HG03460 (cell line): ENCODE data around the gene TBC1D23.
A peak's percentile ranks its signal among the peaks of the same experiment; 100 is the strongest.
"Not testable (repeated sequence)": the region's sequence is repeated elsewhere in the genome, so short reads cannot be mapped to it uniquely, and the experiment has no call there.

Experiments
- ATAC-seq: cut with Tn5 transposase; IDR thresholded peaks from one replicate; pipeline ENCODE4 v1.9.1; 2021; ENCODE audit not compliant: unreplicated experiment

Gene TBC1D23

GRCh38 chr3:100295089-100295488 is 34.3 kb downstream of the TBC1D23 start:
- ATAC-seq: no peak

DNA sequence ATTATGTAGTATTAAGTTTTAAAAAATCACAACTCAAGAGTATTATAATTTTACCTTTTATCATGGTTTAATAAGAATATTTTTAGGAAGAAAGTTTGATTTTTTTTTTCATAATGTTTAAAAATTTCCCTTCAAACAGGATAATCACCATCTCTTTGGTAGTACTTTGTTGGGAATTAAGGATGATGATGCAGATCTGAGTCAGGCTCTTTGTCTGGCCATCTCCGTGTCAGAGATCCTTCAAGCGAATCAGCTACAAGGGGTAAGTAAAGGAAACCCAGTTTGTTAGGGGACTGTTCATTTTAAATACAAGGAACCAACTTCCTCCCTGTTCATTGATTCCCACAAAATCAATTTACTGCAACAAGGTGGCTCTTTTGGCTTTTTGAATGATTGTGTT is 37.0 kb downstream of the TBC1D23 start:
- no peak for ATAC-seq

DNA sequence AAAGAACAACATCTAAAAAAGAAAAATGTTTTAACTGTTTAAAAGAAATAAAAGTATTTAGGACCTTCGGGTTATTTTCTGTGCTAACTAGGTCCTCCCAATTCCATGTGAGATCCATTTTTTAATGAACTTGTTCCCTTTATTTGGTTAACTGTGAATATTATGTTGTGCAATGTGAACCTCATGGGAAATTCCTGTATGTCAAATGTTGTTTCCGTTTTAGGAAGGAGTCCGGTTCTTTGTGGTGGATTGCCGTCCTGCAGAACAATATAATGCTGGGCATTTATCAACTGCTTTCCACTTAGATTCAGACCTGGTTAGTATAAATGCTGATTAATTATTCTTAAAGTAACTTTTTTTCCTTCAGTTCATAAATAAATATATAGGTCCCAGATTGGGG is 38.2 kb downstream of the TBC1D23 start:
- ATAC-seq: no peak

DNA sequence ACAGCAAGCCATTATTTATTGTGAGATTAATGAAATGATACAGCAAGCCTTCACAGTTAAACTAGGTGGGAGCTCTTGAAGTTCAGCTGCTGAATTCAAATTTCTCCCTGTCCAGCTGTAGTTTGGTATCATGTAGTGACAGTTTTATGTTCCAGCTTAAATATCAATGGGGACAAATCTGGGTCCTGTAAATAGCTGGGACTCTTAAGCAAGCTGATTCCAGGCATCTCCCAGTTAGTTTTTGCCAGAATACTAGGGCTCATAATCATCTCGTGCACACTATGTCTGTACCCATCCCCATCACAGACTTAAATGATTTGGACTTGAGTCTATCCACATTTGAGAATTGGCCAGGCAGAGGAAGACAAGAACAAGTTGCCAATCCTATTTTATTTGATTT is 45.9 kb downstream of the TBC1D23 start:
- no peak for ATAC-seq

DNA sequence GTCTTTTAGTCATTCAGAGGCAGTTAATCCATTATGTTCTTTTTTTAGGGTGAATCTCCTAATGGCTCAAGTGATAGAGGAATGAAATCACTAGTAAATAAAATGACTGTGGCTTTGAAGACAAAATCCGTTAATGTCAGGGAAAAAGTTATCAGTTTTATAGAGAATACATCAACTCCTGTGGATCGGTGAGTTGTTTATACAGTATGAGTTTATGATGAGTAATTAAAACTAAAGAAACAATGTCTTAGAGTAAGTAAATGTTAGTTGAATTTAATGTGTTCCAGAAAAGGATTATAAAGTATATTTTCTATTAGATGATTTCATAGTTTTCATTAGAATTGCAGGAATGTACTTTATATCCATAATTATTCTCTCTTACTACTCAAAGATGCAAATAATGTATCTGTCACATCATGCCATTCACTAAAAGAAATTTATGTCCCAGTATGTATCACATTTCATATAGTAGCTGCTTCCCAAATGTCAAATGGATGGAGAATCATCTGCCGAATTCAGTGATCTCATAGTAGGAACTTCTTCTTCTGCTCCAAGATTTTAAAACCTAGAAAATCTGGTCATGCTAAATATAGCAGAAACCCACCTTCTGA is 49.7 kb downstream of the TBC1D23 start:
- no peak for ATAC-seq

DNA sequence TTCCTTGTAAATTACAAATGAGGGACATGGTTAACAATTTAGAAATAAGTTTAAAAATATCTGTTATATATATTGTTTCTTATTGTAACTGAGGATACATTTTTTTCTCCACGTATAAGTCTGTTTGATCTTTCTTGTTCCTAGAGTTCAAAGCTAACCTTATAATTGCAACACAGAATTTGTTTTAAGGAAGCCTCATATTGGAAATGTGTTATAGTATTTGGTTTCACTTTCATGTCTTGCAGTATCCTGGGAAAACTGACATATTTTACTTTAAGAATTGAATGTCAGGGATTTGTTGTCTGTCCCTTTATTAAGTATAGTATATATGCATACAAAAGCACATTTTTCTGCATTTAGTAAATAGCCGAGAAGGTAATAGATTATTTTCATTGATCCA is 50.2 kb downstream of the TBC1D23 start:
- ATAC-seq: no peak

DNA sequence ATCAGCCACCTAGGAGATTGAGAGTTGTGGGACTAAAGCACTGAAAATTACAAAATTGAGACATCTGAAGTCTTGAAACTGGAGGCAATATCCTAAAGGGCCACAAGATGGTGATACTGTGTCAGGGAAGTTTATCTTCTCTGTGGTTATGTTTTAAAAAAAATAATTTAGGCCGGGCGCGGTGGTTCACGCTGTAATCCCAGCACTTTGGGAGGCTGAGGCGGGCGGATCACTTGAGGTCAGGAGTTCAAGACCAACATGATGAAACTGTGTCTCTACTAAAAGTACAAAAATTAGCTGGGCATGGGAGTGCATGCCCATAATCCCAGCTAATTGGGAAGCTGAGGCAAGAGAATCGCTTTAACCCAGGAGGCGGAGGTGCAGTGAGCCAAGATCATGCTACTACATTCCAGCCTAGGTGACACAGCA is 55.9 kb downstream of the TBC1D23 start:
- ATAC-seq: peak; percentile 82

DNA sequence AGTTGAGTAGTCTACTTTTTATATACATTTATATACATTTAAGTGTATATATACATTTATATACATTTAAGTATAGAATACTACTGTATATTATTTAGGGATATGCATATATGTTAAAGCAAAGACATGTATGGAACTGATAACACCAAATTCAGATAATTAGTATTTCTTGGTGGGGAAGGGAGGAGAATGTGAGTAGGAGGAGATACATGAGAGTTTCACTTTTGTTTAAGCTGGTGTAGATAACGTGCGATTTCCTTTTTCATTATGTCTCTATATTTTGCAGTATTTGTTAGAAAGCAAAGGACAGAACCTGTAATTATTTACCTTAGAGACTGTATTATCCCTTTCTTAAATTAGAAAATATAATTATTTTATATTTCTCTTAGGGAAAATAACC is 57.1 kb downstream of the TBC1D23 start:
- ATAC-seq: no peak

- no peak for ATAC-seq
Measured at GRCh38 chr3:100319951-100320350, 59.2 kb downstream of the TBC1D23 start.

DNA sequence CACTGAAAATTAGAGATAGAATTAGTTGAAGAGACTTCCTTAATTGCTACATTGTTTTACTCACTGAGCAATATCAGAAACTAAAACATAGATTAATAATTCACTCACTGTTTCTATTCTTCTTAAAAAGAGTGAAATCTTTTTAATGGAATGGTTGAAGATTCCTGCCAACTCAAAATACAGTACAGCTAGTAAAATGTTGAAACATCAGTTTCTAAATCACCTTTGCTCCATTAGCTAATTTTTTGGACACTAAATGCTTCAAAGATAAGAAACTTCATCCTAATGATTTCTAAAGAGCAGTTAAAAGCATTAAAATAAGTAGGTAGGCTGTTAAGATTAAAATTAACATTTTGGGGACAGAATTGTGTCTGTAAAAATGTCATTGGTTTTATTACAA is 63.3 kb downstream of the TBC1D23 start:
- no peak for ATAC-seq

DNA sequence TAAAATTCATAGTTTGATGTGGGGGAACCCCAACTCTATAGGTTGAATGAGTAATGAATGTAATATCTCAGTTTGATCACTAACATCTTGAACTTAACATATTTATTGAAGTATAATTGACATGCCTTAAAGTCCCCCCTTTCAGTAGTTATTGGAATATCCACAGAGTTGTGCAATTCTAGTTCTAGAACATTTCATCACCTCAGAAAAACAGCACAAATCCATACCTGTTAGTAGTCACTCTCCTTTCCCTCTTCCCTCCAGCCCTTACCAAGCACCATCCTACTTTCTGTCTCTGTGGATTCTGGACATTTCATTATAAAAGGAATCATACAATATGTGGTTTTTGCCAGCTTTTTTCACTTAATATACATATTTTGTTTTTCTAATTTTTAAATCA is 65.0 kb downstream of the TBC1D23 start:
- no peak for ATAC-seq

- ATAC-seq: not testable (repeated sequence)
Measured at GRCh38 chr3:100327377-100327776, 66.6 kb downstream of the TBC1D23 start.

DNA sequence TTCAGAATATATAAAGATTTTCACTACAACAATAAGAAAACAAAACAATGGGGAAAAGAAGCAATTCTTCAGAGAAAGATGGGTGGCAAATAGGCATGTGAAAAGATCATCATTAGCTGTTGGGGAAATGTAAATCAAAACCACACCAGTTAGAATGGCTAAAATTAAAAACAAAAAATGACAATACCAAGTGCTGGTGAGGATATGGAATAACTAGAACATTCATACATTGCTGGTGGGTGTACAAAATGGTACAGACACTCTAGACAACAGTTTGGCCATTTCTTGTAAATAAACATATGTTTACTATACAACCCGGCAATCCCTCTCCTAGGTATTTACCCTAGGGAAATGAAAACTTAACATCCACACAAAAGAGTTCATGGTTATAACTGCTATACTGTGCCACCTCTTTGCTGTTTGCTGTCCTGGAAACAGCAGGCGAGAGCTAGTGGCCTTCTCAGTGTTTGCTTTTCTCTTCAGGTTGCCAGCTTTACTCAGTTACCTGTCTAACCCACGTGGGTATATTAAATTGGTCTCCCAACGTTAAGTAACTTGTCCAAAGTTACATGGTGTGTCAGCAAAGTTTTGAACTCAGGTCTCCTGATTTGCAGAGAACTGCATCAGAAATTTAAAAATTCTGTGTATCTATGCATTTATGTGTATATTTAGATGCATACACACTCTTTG is 69.2 kb downstream of the TBC1D23 start:
- no peak for ATAC-seq

GRCh38 chr3:100330651-100331050 is 69.9 kb downstream of the TBC1D23 start:
- no peak for ATAC-seq

DNA sequence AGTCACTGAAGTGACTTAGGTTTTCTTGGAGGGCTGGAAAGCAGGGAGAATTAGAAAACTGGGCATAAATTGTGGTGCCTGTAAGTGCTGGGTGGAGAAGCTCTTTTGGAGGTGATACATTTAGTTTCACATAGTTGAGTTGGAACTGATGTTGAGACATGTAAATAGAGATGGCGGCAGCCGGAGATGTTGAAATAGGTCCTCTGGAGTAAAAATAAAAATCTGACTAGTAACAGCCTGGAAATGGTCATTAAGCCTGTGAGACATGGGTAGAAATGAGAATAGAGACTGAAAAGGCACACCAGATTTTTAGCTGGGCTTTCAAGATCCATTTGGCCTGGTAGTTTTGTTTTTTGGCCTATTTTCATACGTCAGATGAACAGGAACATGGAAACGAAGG is 70.9 kb downstream of the TBC1D23 start:
- ATAC-seq: no peak

GRCh38 chr3:100333051-100333450 is 72.3 kb downstream of the TBC1D23 start:
- no peak for ATAC-seq

- ATAC-seq: peak; percentile 28
Measured at GRCh38 chr3:100333970-100334487, 73.2 kb downstream of the TBC1D23 start.

DNA sequence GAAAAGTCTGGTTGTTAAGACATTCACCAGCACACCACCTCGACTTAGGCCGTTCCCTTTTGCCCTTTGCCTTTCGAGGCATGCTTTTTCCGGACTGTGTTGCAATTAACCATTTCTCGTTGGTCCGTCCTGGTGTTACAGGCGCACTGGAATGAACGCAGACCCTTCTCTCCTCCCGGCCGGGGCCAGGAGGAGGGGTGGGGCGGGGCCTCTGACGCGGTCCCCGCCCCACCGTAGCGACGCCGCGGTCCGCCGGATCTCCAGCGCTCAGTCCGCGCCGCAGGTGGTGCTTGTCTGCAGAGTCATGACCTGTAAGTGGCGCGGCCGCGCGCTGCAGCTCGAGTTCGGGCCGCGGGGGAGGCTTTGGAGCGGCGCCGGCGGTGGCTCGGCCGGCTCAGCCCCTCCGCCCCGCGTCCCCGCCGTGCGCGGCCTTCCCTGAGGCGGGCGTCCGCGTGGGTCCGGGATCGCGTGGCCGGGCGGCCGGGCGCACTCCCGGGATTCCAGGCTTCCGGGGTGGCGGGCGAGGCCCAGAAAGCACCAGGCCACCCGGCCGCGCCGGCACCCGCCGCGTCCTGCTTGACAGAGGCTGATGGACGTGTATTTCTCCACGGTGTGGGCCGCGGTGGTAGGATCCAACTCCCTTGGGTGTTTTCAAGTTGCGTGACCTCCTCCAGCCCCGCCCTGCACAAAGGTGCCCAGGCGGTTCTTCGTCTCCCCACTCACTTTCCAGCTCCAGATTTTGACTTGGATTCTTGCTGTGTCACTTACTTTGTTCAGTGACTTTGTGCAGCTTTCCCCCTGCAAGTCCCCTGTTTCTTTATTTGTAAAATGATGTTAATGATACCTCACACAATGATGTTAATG is 73.9 kb downstream of the TBC1D23 start, which contains the start of gene NIT2:
Gene NIT2, plus strand, starts transcription at position 270 of the 864 bp plus-strand sequence. Its CDS starts 35 bp downstream, at position 305.
- ATAC-seq: peak; percentile 89

- ATAC-seq: peak; percentile 55
Measured at GRCh38 chr3:100335434-100335833, 74.6 kb downstream of the TBC1D23 start.

DNA sequence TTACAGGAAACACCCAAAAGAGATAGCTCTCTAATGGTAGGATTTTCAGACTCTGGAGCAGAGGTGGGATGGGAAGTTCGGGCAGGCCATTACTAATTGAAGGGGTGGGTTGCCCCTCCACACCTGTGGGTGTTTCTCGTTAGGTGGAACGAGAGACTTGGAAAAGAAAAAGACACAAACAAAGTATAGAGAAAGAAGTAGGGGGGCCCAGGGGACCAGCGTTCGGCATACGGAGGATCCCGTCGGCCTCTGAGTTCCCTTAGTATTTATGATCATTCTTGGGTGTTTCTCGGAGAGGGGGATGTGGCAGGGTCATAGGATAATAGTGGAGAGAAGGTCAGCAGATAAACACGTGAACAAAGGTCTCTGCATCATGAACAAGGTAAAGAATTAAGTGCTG is 75.4 kb downstream of the TBC1D23 start:
- not testable (repeated sequence) for ATAC-seq

GRCh38 chr3:100338911-100339310 is 78.1 kb downstream of the TBC1D23 start:
- no peak for ATAC-seq

- no peak for ATAC-seq
Measured at GRCh38 chr3:100339786-100340185, 79.0 kb downstream of the TBC1D23 start.
